ENCODE results near the gene ASIP. TPM values are rescaled to one million over a fixed set of nuclear protein-coding genes. Genes with fewer than 3 reads are reported as not detected.

ASIP gene
- total RNA-seq, 1 experiment from 2014 or later: not detected

GRCh38 chr20:34311118-34312023 is 70.1 kb downstream of the ASIP start:
- DNase-seq (ENCODE audit: low read depth): no peak

- DNase-seq (ENCODE audit: low read depth): no peak
Measured at GRCh38 chr20:34312024-34312460, 70.8 kb downstream of the ASIP start.

- peak; percentile 90 for DNase-seq (ENCODE audit: low read depth)
Measured at GRCh38 chr20:34312544-34313217, 71.5 kb downstream of the ASIP start.

GRCh38 chr20:34315236-34315635 is 74.0 kb downstream of the ASIP start:
- peak; percentile 43 for DNase-seq (ENCODE audit: low read depth)

DNA sequence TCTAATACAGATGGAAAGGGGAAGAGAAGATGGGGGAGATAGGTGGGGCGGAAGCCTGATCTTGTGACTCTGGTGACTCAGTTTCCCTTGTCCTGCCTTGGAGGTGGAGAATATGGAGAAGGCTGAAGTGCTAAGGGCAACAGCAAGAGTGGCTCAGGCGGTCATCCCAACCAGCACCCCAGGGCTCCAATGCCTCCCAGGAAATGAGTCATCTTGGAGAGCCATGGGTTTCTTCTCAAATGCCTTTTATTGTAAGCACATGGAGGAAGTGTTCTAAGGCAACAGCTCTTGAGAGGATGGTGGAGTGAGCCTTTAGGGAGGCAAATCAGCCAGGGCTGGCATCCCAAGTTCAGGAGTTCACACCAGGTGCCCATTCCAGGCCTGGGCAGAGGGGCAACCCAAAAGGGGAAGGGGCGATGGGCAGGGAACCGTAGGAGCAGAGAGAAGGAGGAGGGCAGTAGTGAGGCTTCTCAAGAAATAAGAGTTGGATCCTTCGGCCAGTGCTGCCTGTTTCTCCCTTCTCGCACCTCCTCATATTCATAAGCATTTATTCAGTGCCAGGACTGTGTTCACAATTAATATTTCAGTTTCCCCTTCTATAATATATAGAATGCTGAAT is 75.1 kb downstream of the ASIP start:
- DNase-seq (ENCODE audit: low read depth): peak; percentile 85

Other genes with a start within 250 kb of the ASIP start
- 183 and 230 TPM in 2 replicates for gene RALY, start 247.5 kb upstream of the ASIP start, total RNA-seq (2014; rRNA removed; shearing (Covaris generic))
- gene EIF2S2, start 129.2 kb upstream of the ASIP start, total RNA-seq (2014; rRNA removed; shearing (Covaris generic)): 156 and 179 TPM in 2 replicates
- 123 and 125 TPM in 2 replicates for gene AHCY, start 61.9 kb downstream of the ASIP start, total RNA-seq (2014; rRNA removed; shearing (Covaris generic))
- gene ITCH, start 121.8 kb downstream of the ASIP start, total RNA-seq (2014; rRNA removed; shearing (Covaris generic)): 70.6 and 71.2 TPM in 2 replicates

Data from M059J (cell line).